Right cardiac atrium (tissue), 5 donors: Measurements from ENCODE around the gene CD300LB. TPM values are rescaled to one million over a fixed set of nuclear protein-coding genes. Genes with fewer than 3 reads are reported as not detected.

Source experiments
- ATAC-seq, 2 donors: fragments of 200-7000 bp; cut with Tn5 transposase; one replicate each; pipeline versions ENCODE4 v1.8.0 to v1.9.1; 2020; ENCODE audit warnings: moderate library complexity in 2 of 2, mild to moderate bottlenecking in 1 of 2
- DNase-seq, 3 donors: peaks; one replicate each; pipeline ENCODE4 v3.0.0-alpha.2; 2020
- H3K27ac ChIP-seq: one replicate; pipeline ENCODE4 v1.5.1; 2013; ENCODE audit warnings: mild to moderate bottlenecking, low read length, control low read depth, moderate library complexity
- H3K27me3 ChIP-seq: one replicate; pipeline ENCODE4 v1.6.1; 2013; ENCODE audit not compliant: control insufficient read depth, insufficient read depth
- H3K4me1 ChIP-seq: one replicate; pipeline ENCODE4 v1.6.1; 2013; ENCODE audit warnings: low read length; ENCODE audit not compliant: control insufficient read depth, insufficient read depth
- H3K4me3 ChIP-seq: one replicate; pipeline ENCODE4 v1.5.1; 2013; ENCODE audit warnings: low read length, control low read depth
- H3K9me3 ChIP-seq: one replicate; pipeline ENCODE4 v1.6.1; 2013; ENCODE audit warnings: low read length; ENCODE audit not compliant: control insufficient read depth
- WGBS: extraction: QIAGEN DNeasy Blood & Tissue Kit; methylation state at CpG from one replicate; pipeline ENCODE4 v1.1.7; 2013; 5-methylcytosine and 5-hydroxymethylcytosine counted together
- intact Hi-C, 4 donors: fragments of 100-400 bp; cut with DNase I; formaldehyde crosslinking; loops; one replicate each; pipeline versions ENCODE4 v1.11.0 to v1.14.0; 2022 to 2023
- polyA plus RNA-seq: library from polyadenylated mRNA; stranded (reverse); fragments of 200-250 nt; gene quantifications from one replicate; pipeline ENCODE4 v1.2.3, GENCODE V29; 2013
- total RNA-seq, 4 donors: library from RNA; stranded (reverse); fragmentation: NEBNext Ultra II Directional; extraction: Animal tissue kit (Norgen Biotek cat#: 25700); gene quantifications; one replicate each; pipeline ENCODE4 v1.2.1, GENCODE V29; 2021
- donor health status: healthy with polysubstance abuse.
- donor health status: DM: no; HTN: yes; CAD: no.
- donor health status: DM: no; HTN: no; CAD: no.
- donor health status: DM: no; HTN: yes; CAD: no; lungs with severe emphysema.
- donor health status: DM: yes; HTN: yes; CAD: no.

Gene CD300LB
- total and polyA plus RNA-seq, 5 donors = 0.09 TPM; not detected in 3

- DNase-seq (no peak), ATAC-seq (no peak)
- Histone ChIP-seq H3K4me3 (no peak overlapping the region), H3K4me1 (no peaks in the 10 kb centered on the region), H3K27me3 (no peaks in the 10 kb centered on the region), H3K9me3 (no peaks in the 10 kb centered on the region), H3K27ac (no peak overlapping the region)
- WGBS = 73% methylated on average over 3 of the region's 3 CpGs
- intact Hi-C loops = no loop called here
Measured at GRCh38 chr17:74547736-74548135, 16.5 kb upstream of the CD300LB start.

- 87% methylated on average over 7 of the region's 7 CpGs for WGBS
- intact Hi-C loops = no loop called here
- H3K4me1 ChIP-seq = no peaks in the 10 kb centered on the region
- ATAC-seq (no peak), DNase-seq (no peak)
- no peaks in the 10 kb centered on the region for H3K9me3 ChIP-seq
- H3K27ac ChIP-seq = no peak overlapping the region
- H3K4me3 ChIP-seq = no peak overlapping the region
- no peaks in the 10 kb centered on the region for H3K27me3 ChIP-seq
Measured at GRCh38 chr17:74547264-74547663, 16.0 kb upstream of the CD300LB start.

- H3K27ac ChIP-seq = no peak overlapping the region
- H3K4me3 ChIP-seq = no peak overlapping the region
- intact Hi-C loops = no loop called here
- DNase-seq (no peak), ATAC-seq (no peak)
- no peaks in the 10 kb centered on the region for H3K4me1 ChIP-seq
- WGBS = 88% methylated on average over 7 of the region's 7 CpGs
- H3K9me3 ChIP-seq = no peaks in the 10 kb centered on the region
- H3K27me3 ChIP-seq = no peaks in the 10 kb centered on the region
Measured at GRCh38 chr17:74546586-74546985, 15.3 kb upstream of the CD300LB start.

- Histone ChIP-seq H3K27me3 (no peaks in the 10 kb centered on the region), H3K4me3 (no peak within 1 kb of the TSS), H3K9me3 (no peaks in the 10 kb centered on the region), H3K27ac (no peak within 1 kb of the TSS), H3K4me1 (no peaks in the 10 kb centered on the region)
- intact Hi-C loops = no loop called here
- ATAC-seq (peak; percentile 48), DNase-seq (peak; percentile 37 to 70 (median 60))
- 45% methylated on average over 5 of the region's 5 CpGs for WGBS
Measured at GRCh38 chr17:74545843-74546230, 14.6 kb upstream of the CD300LB start, which contains the start of gene CD300C. Gene CD300C, minus strand, starts transcription at chr17:74546115. Its CDS starts 333 bp downstream, at chr17:74545782.

GRCh38 chr17:74544991-74545842, 13.9 kb upstream of the CD300LB start:
- DNase-seq = no peak
- Histone ChIP-seq H3K4me3 (no peak overlapping the region), H3K27me3 (no peaks in the 10 kb centered on the region), H3K9me3 (no peaks in the 10 kb centered on the region), H3K4me1 (no peaks in the 10 kb centered on the region), H3K27ac (no peak overlapping the region)
- WGBS = 76% methylated on average over 16 of the region's 16 CpGs
- intact Hi-C loops = no loop called here
- no peak for ATAC-seq

- Histone ChIP-seq H3K4me3 (no peak overlapping the region), H3K4me1 (no peaks in the 10 kb centered on the region), H3K27me3 (no peaks in the 10 kb centered on the region), H3K27ac (no peak overlapping the region), H3K9me3 (no peaks in the 10 kb centered on the region)
- WGBS = 90% methylated on average over 18 of the region's 18 CpGs
- intact Hi-C loops = no loop called here
- ATAC-seq = no peak
- DNase-seq = no peak
Measured at GRCh38 chr17:74543891-74544760, 12.9 kb upstream of the CD300LB start.

GRCh38 chr17:74543406-74543805, 12.1 kb upstream of the CD300LB start:
- DNase-seq = no peak
- no peaks in the 10 kb centered on the region for H3K27me3 ChIP-seq
- no peak overlapping the region for H3K4me3 ChIP-seq
- no peaks in the 10 kb centered on the region for H3K9me3 ChIP-seq
- H3K4me1 ChIP-seq = no peaks in the 10 kb centered on the region
- no peak for ATAC-seq
- intact Hi-C loops = no loop called here
- WGBS = 74% methylated on average over 14 of the region's 14 CpGs
- no peak overlapping the region for H3K27ac ChIP-seq

GRCh38 chr17:74542727-74543383, 11.6 kb upstream of the CD300LB start:
- H3K4me1 ChIP-seq = no peaks in the 10 kb centered on the region
- intact Hi-C loops = no loop called here
- DNase-seq = no peak
- H3K4me3 ChIP-seq = no peak overlapping the region
- WGBS = 82% methylated on average over 17 of the region's 17 CpGs
- H3K9me3 ChIP-seq = no peaks in the 10 kb centered on the region
- no peaks in the 10 kb centered on the region for H3K27me3 ChIP-seq
- no peak overlapping the region for H3K27ac ChIP-seq
- ATAC-seq = no peak

GRCh38 chr17:74542166-74542565, 10.9 kb upstream of the CD300LB start:
- ATAC-seq (no peak), DNase-seq (no peak)
- Histone ChIP-seq H3K27me3 (no peaks in the 10 kb centered on the region), H3K4me3 (no peak overlapping the region), H3K27ac (no peak overlapping the region), H3K4me1 (no peaks in the 10 kb centered on the region), H3K9me3 (no peaks in the 10 kb centered on the region)
- intact Hi-C loops = no loop called here
- 72% methylated on average over 5 of the region's 5 CpGs for WGBS

- 71% methylated on average over 23 of the region's 23 CpGs for WGBS
- intact Hi-C loops = no loop called here
- Histone ChIP-seq H3K27me3 (peaks cover 2% of the 10 kb centered on the region), H3K27ac (no peak overlapping the region), H3K4me3 (no peak overlapping the region), H3K9me3 (no peaks in the 10 kb centered on the region), H3K4me1 (no peaks in the 10 kb centered on the region)
- DNase-seq (no peak), ATAC-seq (no peak)
Measured at GRCh38 chr17:74541176-74542111, 10.2 kb upstream of the CD300LB start.
